IMR-90 (cell line): ENCODE results near the gene GRAMD2B. TPM values are rescaled to one million over a fixed set of nuclear protein-coding genes. Genes with fewer than 3 reads are reported as not detected.

Source experiments
- ATAC-seq: fragments of 200-7000 bp; cut with Tn5 transposase; 2 replicates; pipeline ENCODE4 v1.9.1; 2020; ENCODE audit warnings: low read depth, mild to moderate bottlenecking, moderate library complexity
- BruUV-seq: library from RNA; stranded (reverse); fragments of 400-500 nt; replicated peaks from 2 replicates; lab custom pipeline; 2021; lab: Mats Ljungman, UMichigan
- CTCF ChIA-PET: fragments of 300-600 bp; formaldehyde crosslinking; extraction: SDS; loops from one replicate; lab custom pipeline; 2021; ENCODE audit warnings: antibody characterized with exemption; lab: Yijun Ruan, JAX
- POLR2A ChIA-PET: fragments of 300-600 bp; sonication (Branson Sonifier 250); formaldehyde crosslinking; loops from one replicate; lab custom pipeline; 2022; ENCODE audit warnings: antibody characterized with exemption; ENCODE audit not compliant: unreplicated experiment; lab: Charles Lee
- DNase-seq: peaks from one replicate; pipeline ENCODE4 v3.0.0; 2013
- H2AFZ ChIP-seq: replicated peaks from 2 replicates; pipeline ENCODE3; 2013; ENCODE audit warnings: low read length, mild to moderate bottlenecking; ENCODE audit not compliant: poor library complexity
- H2AK5ac ChIP-seq: 2 replicates; pipeline ENCODE4 v1.6.1; 2013; ENCODE audit warnings: low read depth, low read length, inconsistent platforms
- H2AK9ac ChIP-seq: replicated peaks from 2 replicates; pipeline ENCODE3; 2013; ENCODE audit warnings: mild to moderate bottlenecking, low read depth, low read length, moderate library complexity; ENCODE audit not compliant: poor library complexity
- H2BK120ac ChIP-seq: 2 replicates; pipeline ENCODE4 v1.6.1; 2013; ENCODE audit warnings: low read depth, low read length, inconsistent platforms
- H2BK15ac ChIP-seq: 3 replicates; pipeline ENCODE4 v1.6.1; 2013; ENCODE audit warnings: low read depth, low read length, inconsistent platforms
- H2BK20ac ChIP-seq: 2 replicates; pipeline ENCODE4 v1.6.1; 2013; ENCODE audit warnings: low read depth, mild to moderate bottlenecking, inconsistent platforms, low read length, moderate library complexity
- H2BK5ac ChIP-seq: 2 replicates; pipeline ENCODE4 v1.6.1; 2013; ENCODE audit warnings: mild to moderate bottlenecking, low read depth, low read length, inconsistent platforms; ENCODE audit not compliant: poor library complexity, severe bottlenecking
- H3K14ac ChIP-seq: replicated peaks from 2 replicates; pipeline ENCODE4 v1.6.1; 2013; ENCODE audit warnings: low read depth, low read length, inconsistent platforms
- H3K18ac ChIP-seq: 2 replicates; pipeline ENCODE4 v1.6.1; 2013; ENCODE audit warnings: low read depth, low read length, control low read depth
- H3K23ac ChIP-seq: 2 replicates; pipeline ENCODE4 v1.6.1; 2013; ENCODE audit warnings: low read depth, low read length, inconsistent platforms
- H3K27ac ChIP-seq: 2 replicates; pipeline ENCODE4 v1.5.1; 2013; ENCODE audit warnings: mild to moderate bottlenecking, control low read depth, low read length; ENCODE audit not compliant: insufficient read depth
- H3K27me3 ChIP-seq: 2 replicates; pipeline ENCODE4 v1.6.1; 2013; ENCODE audit warnings: low read length; ENCODE audit not compliant: control insufficient read depth, insufficient read depth
- H3K36me3 ChIP-seq: 2 replicates; pipeline ENCODE4 v1.6.1; 2013; ENCODE audit warnings: low read length, mixed read lengths; ENCODE audit not compliant: control insufficient read depth, insufficient read depth
- H3K4ac ChIP-seq: 2 replicates; pipeline ENCODE4 v1.6.1; 2013; ENCODE audit warnings: low read depth, low read length, inconsistent platforms
- H3K4me1 ChIP-seq: 2 replicates; pipeline ENCODE4 v1.6.1; 2013; ENCODE audit warnings: low read length, mixed read lengths; ENCODE audit not compliant: control insufficient read depth, insufficient read depth
- H3K4me2 ChIP-seq: 2 replicates; pipeline ENCODE4 v1.6.1; 2013; ENCODE audit warnings: low read depth, mild to moderate bottlenecking, control low read depth, low read length, moderate library complexity
- H3K4me3 ChIP-seq: 2 replicates; pipeline ENCODE4 v1.5.1; 2013; ENCODE audit warnings: low read depth, mild to moderate bottlenecking, control low read depth, low read length, moderate library complexity; ENCODE audit not compliant: insufficient read depth
- H3K56ac ChIP-seq: 2 replicates; pipeline ENCODE4 v1.6.1; 2013; ENCODE audit warnings: low read length, inconsistent platforms; ENCODE audit not compliant: insufficient read depth; ENCODE audit errors: extremely low read depth
- H3K79me1 ChIP-seq, 2 experiments: 2 replicates each; pipeline ENCODE4 v1.6.1; 2013; ENCODE audit warnings: low read length in 2 of 2, inconsistent platforms in 1 of 2, low read depth in 1 of 2
- H3K9ac ChIP-seq: 2 replicates; pipeline ENCODE4 v1.6.1; 2013; ENCODE audit warnings: low read depth, low read length, control low read depth
- H3K9me1 ChIP-seq: 2 replicates; pipeline ENCODE4 v1.6.1; 2013; ENCODE audit warnings: low read length, inconsistent platforms; ENCODE audit not compliant: insufficient read depth
- H3K9me3 ChIP-seq: 2 replicates; pipeline ENCODE4 v1.6.1; 2013; ENCODE audit warnings: low read length; ENCODE audit not compliant: control insufficient read depth, insufficient read depth
- H4K20me1 ChIP-seq: 2 replicates; pipeline ENCODE4 v1.6.1; 2013; ENCODE audit warnings: low read length, inconsistent platforms; ENCODE audit not compliant: insufficient read depth
- H4K5ac ChIP-seq: 2 replicates; pipeline ENCODE4 v1.6.1; 2013; ENCODE audit warnings: mild to moderate bottlenecking, low read depth, low read length, control low read depth
- H4K8ac ChIP-seq, 2 experiments: 2 replicates each; pipeline ENCODE4 v1.6.1; 2013; ENCODE audit warnings: low read depth in 2 of 2, low read length in 2 of 2, control low read depth in 1 of 2, inconsistent platforms in 1 of 2
- H4K91ac ChIP-seq: 2 replicates; pipeline ENCODE4 v1.6.1; 2013; ENCODE audit warnings: low read depth, low read length, inconsistent platforms; ENCODE audit not compliant: insufficient read depth
- CEBPB ChIP-seq: IDR thresholded peaks from 2 replicates; pipeline ENCODE4 v1.6.1; 2012; ENCODE audit warnings: low read depth, low read length, improper control_type of control experiment
- CHD1 ChIP-seq: IDR thresholded peaks from 2 replicates; pipeline ENCODE4 v1.6.1; 2012; ENCODE audit warnings: low read depth, low read length, improper control_type of control experiment
- ELK1 ChIP-seq: fragments of 150-350 bp; IDR thresholded peaks from 2 replicates; pipeline ENCODE4 v1.6.1; 2016; ENCODE audit warnings: low read depth, mild to moderate bottlenecking, low read length, moderate library complexity, borderline replicate concordance
- MXI1 ChIP-seq: IDR thresholded peaks from 2 replicates; pipeline ENCODE4 v1.6.1; 2012; ENCODE audit warnings: low read depth, mild to moderate bottlenecking, low read length, moderate library complexity, borderline replicate concordance
- POLR2A ChIP-seq: IDR thresholded peaks from 2 replicates; pipeline ENCODE4 v1.6.1; 2012; ENCODE audit warnings: mild to moderate bottlenecking, low read depth, low read length
- RAD21 ChIP-seq: IDR thresholded peaks from 2 replicates; pipeline ENCODE4 v1.6.1; 2012; ENCODE audit warnings: low read length, improper control_type of control experiment
- RCOR1 ChIP-seq: IDR thresholded peaks from 2 replicates; pipeline ENCODE4 v1.6.1; 2012; ENCODE audit warnings: mild to moderate bottlenecking, low read length, improper control_type of control experiment; ENCODE audit not compliant: insufficient replicate concordance
- RFX5 ChIP-seq: IDR thresholded peaks from 2 replicates; pipeline ENCODE4 v1.8.0; 2012; ENCODE audit warnings: low read depth, mild to moderate bottlenecking, low read length, moderate library complexity
- USF2 ChIP-seq: fragments of 150-350 bp; IDR thresholded peaks from 2 replicates; pipeline ENCODE4 v1.6.1; 2017; ENCODE audit warnings: mild to moderate bottlenecking, antibody characterized with exemption, low read length, low read depth
- dilution Hi-C: fragments of 300-500 bp; cut with HindIII; formaldehyde crosslinking; loops from one replicate; pipeline ENCODE4 v1.14.3; 2018; ENCODE audit warnings: low sequenced_read_pairs; ENCODE audit not compliant: unreplicated experiment
- in situ Hi-C: fragments of 300-500 bp; cut with MboI; formaldehyde crosslinking; loops from 3 replicates; pipeline ENCODE4 v1.14.3; 2019; ENCODE audit warnings: low sequenced_read_pairs, inconsistent platforms, mixed read lengths
- intact Hi-C: fragments of 100-400 bp; cut with micrococcal nuclease; formaldehyde crosslinking; loops from 2 replicates; pipeline ENCODE4 v1.10.0; 2022
- polyA plus RNA-seq, 3 experiments: library from polyadenylated mRNA; depleted of rRNA; stranded (reverse); fragments of >200 nt; gene quantifications; 2 replicates each; pipeline ENCODE4 v1.2.3, GENCODE V29; 2012; ENCODE audit warnings: low replicate concordance in 1 of 3
- total RNA-seq: library from RNA; depleted of rRNA; stranded (reverse); fragments of >200 nt; gene quantifications from 2 replicates; pipeline ENCODE4 v1.2.3, GENCODE V29; 2012
- TF ChIP-seq, protein P1 (sequence below): conservative IDR thresholded peaks from 2 replicates; pipeline ENCODE4 v1.5.1; 2012; ENCODE audit warnings: mild to moderate bottlenecking, low read depth, low read length, improper control_type of control experiment

Gene GRAMD2B
- total and polyA plus RNA-seq, 2 of the 4 experiments (the other 2 are of a cell fraction): 13.9 to 20.3 TPM

DNA sequence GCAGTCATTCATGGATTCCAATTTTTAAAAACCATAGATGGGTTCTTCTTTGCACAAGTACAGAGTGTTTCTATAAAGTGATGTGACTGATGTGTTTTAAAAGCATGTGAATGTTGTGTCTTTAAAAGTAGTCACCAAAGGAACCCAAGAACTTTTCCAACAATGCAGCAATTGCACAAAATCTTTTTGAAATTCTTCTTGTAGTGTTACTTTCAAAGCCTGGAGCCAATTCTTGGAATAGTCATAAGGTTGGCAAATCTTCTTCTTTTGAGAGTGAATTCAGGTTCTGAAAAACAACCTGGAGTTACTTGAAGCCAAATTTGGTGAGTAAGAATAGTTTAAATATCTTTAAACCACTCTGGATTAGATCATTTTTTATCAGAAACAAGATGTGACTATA lies 10.5 kb downstream of the GRAMD2B start:
- H2AFZ ChIP-seq: no peak overlapping the region
- no peak overlapping the region for H3K56ac ChIP-seq
- ChIA-PET POLR2A (no interaction called here), CTCF (no interaction called here)
- H3K18ac ChIP-seq: no peak overlapping the region
- DNase-seq: peak; percentile 65
- in situ Hi-C loops (no loop called here), intact Hi-C loops (no loop called here), dilution Hi-C loops (no loop called here)
- H2BK120ac ChIP-seq: no peak overlapping the region
- no peak overlapping the region for H3K9ac ChIP-seq
- no peaks in the 10 kb centered on the region for H4K20me1 ChIP-seq
- no peak overlapping the region; the same call in 1 of the 2 replicates for H3K4me2 ChIP-seq
- H4K91ac ChIP-seq: no peak overlapping the region
- peaks cover 16 to 53% of the 10 kb centered on the region in 2 experiments for H3K79me1 ChIP-seq
- H3K4ac ChIP-seq: no peak overlapping the region
- H3K36me3 ChIP-seq: peaks cover 3% of the 10 kb centered on the region
- H3K4me1 ChIP-seq: peaks cover 2% of the 10 kb centered on the region
- no peaks in the 10 kb centered on the region for H3K27me3 ChIP-seq
- H4K8ac ChIP-seq: no peak overlapping the region
- BruUV-seq: no TSS peak
- H3K14ac ChIP-seq: no peak overlapping the region
- no peak overlapping the region for H3K23ac ChIP-seq
- no peak overlapping the region for H2AK5ac ChIP-seq
- TF ChIP-seq RAD21 (no peak), RCOR1 (no peak), CHD1 (no peak), ELK1 (no peak), RFX5 (no peak), POLR2A (no peak), USF2 (no peak), MXI1 (no peak), CEBPB (no peak)
- TF ChIP-seq, protein P1, sequence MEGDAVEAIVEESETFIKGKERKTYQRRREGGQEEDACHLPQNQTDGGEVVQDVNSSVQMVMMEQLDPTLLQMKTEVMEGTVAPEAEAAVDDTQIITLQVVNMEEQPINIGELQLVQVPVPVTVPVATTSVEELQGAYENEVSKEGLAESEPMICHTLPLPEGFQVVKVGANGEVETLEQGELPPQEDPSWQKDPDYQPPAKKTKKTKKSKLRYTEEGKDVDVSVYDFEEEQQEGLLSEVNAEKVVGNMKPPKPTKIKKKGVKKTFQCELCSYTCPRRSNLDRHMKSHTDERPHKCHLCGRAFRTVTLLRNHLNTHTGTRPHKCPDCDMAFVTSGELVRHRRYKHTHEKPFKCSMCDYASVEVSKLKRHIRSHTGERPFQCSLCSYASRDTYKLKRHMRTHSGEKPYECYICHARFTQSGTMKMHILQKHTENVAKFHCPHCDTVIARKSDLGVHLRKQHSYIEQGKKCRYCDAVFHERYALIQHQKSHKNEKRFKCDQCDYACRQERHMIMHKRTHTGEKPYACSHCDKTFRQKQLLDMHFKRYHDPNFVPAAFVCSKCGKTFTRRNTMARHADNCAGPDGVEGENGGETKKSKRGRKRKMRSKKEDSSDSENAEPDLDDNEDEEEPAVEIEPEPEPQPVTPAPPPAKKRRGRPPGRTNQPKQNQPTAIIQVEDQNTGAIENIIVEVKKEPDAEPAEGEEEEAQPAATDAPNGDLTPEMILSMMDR: no peak
- H3K27ac ChIP-seq: no peak overlapping the region
- H2BK15ac ChIP-seq: no peak overlapping the region
- H2BK20ac ChIP-seq: no peak overlapping the region
- no peaks in the 10 kb centered on the region for H3K9me3 ChIP-seq
- no peak overlapping the region for H4K5ac ChIP-seq
- H3K9me1 ChIP-seq: 0 out of 2 replicates have a peak, but pooled peaks cover 3% of the 10 kb centered on the region
- no peak overlapping the region for H2AK9ac ChIP-seq
- H2BK5ac ChIP-seq: no peak overlapping the region
- no peak for ATAC-seq
- H3K4me3 ChIP-seq: no peak overlapping the region
